K562 (cell line): ENCODE measurements around the gene BMP6. TPM values are rescaled to one million over a fixed set of nuclear protein-coding genes. Genes with fewer than 3 reads are reported as not detected.

Source experiments
- ARID3A ChIP-seq: IDR thresholded peaks from 2 replicates; pipeline ENCODE4 v1.6.1; 2012; ENCODE audit warnings: low read depth, low read length, improper control_type of control experiment, borderline replicate concordance
- CREM ChIP-seq: IDR thresholded peaks from 2 replicates; pipeline ENCODE4 v1.6.1; 2014; ENCODE audit warnings: antibody characterized with exemption, low read depth
- GABPB2 ChIP-seq: fragments of 250-450 bp; sonication (Bioruptor Pico); conservative IDR thresholded peaks from 2 replicates; pipeline ENCODE4 v1.5.1; 2021; ENCODE audit warnings: mild to moderate bottlenecking
- MYNN ChIP-seq, 2 experiments: sonication (generic); formaldehyde crosslinking in 1 of 2; IDR thresholded peaks; 2 replicates each; pipeline versions ENCODE4 v1.5.0 to v1.6.1; 2016 to 2020; ENCODE audit warnings: antibody characterized with exemption in 1 of 2, missing genetic modification reagents in 1 of 2
- NFIC ChIP-seq: fragments of 450-650 bp; IDR thresholded peaks from 2 replicates; pipeline ENCODE4 v1.6.1; 2017; ENCODE audit warnings: mild to moderate bottlenecking, inconsistent platforms
- NR2C2 ChIP-seq, 2 experiments: fragments of 200-800 bp in 1 of 2; sonication (Bioruptor generic) in 1 of 2; sonication (generic) in 1 of 2; formaldehyde crosslinking in 1 of 2; IDR thresholded peaks; 2 replicates each; pipeline versions ENCODE4 v1.6.1 to v1.8.0; 2016 to 2022; ENCODE audit warnings: mild to moderate bottlenecking in 1 of 2, missing compliant biosample characterization in 1 of 2, missing genetic modification characterization in 1 of 2, missing genetic modification reagents in 1 of 2
- PATZ1 ChIP-seq: fragments of 250-450 bp; sonication (Bioruptor Pico); IDR thresholded peaks from 2 replicates; pipeline ENCODE4 v1.5.0; 2020; ENCODE audit warnings: mild to moderate bottlenecking, borderline replicate concordance
- PML ChIP-seq: IDR thresholded peaks from 2 replicates; pipeline ENCODE4 v1.6.1; 2012; ENCODE audit warnings: low read length, inconsistent platforms
- PTRF ChIP-seq: fragments of 450-650 bp; IDR thresholded peaks from 2 replicates; pipeline ENCODE4 v1.6.1; 2016; ENCODE audit warnings: mild to moderate bottlenecking, missing genetic modification characterization, missing compliant biosample characterization
- REST ChIP-seq, 2 experiments: fragments of 450-650 bp; formaldehyde crosslinking in 1 of 2; IDR thresholded peaks; 2 replicates each; pipeline versions ENCODE4 v1.4.0 to v1.6.1; 2014 to 2020; ENCODE audit warnings: mild to moderate bottlenecking in 2 of 2, borderline replicate concordance in 1 of 2, low read depth in 1 of 2
- VEZF1 ChIP-seq: fragments of 200-800 bp; sonication (Bioruptor generic); IDR thresholded peaks from 2 replicates; pipeline ENCODE4 v1.6.1; 2017; ENCODE audit warnings: missing genetic modification characterization, missing compliant biosample characterization
- ZNF384 ChIP-seq: IDR thresholded peaks from 2 replicates; pipeline ENCODE4 v1.6.1; 2012; ENCODE audit warnings: low read depth, low read length, improper control_type of control experiment
- polyA plus RNA-seq, 8 experiments: library from polyadenylated mRNA; depleted of rRNA in 4 of 8; stranded (reverse) in 5 of 8; unstranded in 3 of 8; fragments of >200 nt; fragmentation: Nextera tagmentation in 2 of 8; fragmentation: Illumina TruSeq in 1 of 8; extraction: Ambion mirVana in 2 of 8; extraction: Trizol in 1 of 8; gene quantifications; 2 replicates each; pipeline versions ENCODE4 v1.2.1 to v1.2.3, GENCODE V29; 2011 to 2014; ENCODE audit warnings: inconsistent platforms in 1 of 8, missing spikeins in 1 of 8
- total RNA-seq, 7 experiments: library from RNA; depleted of rRNA in 6 of 7; stranded (reverse); fragments of >200 nt in 6 of 7; fragmentation: Illumina TruSeq in 2 of 7; extraction: Trizol in 2 of 7; gene quantifications; 2 replicates each; pipeline versions ENCODE4 v1.2.1 to v1.2.3, GENCODE V29; 2011 to 2021; ENCODE audit warnings: low replicate concordance in 1 of 7

The BMP6 gene
- total and polyA plus RNA-seq, 9 of the 15 experiments (the other 6 are each of a cell fraction or from before 2014, with no cell fraction given) = 0.01 to 0.13 (median 0.06) TPM; not detected in 3

GRCh38 chr6:7899101-7899888, 173.4 kb downstream of the BMP6 start (continued):
- TF ChIP-seq MYNN (IDR thresholded peaks at IDR 0.05) (no peak), MYNN (CRISPR knock-in tag; IDR thresholded peaks at IDR 0.05) (no peak), VEZF1 (CRISPR knock-in tag) (0 out of 2 replicates have a peak, but pooled peaks have one; percentile 35), NFIC (peak; percentile 91), ZNF384 (no peak), PML (peak; percentile 96), REST (IDR thresholded peaks at IDR 0.05; ENCODE audit: borderline replicate concordance) (peak; percentile 55), REST (CRISPR knock-in tag; IDR thresholded peaks at IDR 0.05; ENCODE audit: low read depth) (no peak), PATZ1 (CRISPR knock-in tag) (no peak), CREM (peak; percentile 67), NR2C2 (CRISPR knock-in tag; IDR thresholded peaks at IDR 0.05) (no peak), NR2C2 (tag; IDR thresholded peaks at IDR 0.05) (no peak), ARID3A (peak; percentile 40; the same call in 1 of the 2 replicates), GABPB2 (CRISPR knock-in tag) (no peak), PTRF (tag) (no peak)
